Renal cortical epithelial cell (primary cell): ENCODE results near the gene FHDC1. TPM values are rescaled to one million over a fixed set of nuclear protein-coding genes. Genes with fewer than 3 reads are reported as not detected.
"Not testable (repeated sequence)": the region's sequence is repeated elsewhere in the genome, so short reads cannot be mapped to it uniquely, and the experiment has no call there.

ENCODE experiments used
- DNase-seq: peaks from one replicate; pipeline ENCODE4 v3.0.0-alpha.2; 2011; ENCODE audit warnings: low read depth
- total RNA-seq: library from RNA; depleted of rRNA; stranded (reverse); fragments of >200 nt; gene quantifications from 2 replicates; pipeline ENCODE4 v1.2.3, GENCODE V29; 2014

Gene FHDC1
- total RNA-seq, result 3.6 and 5.5 TPM in 2 replicates

DNA sequence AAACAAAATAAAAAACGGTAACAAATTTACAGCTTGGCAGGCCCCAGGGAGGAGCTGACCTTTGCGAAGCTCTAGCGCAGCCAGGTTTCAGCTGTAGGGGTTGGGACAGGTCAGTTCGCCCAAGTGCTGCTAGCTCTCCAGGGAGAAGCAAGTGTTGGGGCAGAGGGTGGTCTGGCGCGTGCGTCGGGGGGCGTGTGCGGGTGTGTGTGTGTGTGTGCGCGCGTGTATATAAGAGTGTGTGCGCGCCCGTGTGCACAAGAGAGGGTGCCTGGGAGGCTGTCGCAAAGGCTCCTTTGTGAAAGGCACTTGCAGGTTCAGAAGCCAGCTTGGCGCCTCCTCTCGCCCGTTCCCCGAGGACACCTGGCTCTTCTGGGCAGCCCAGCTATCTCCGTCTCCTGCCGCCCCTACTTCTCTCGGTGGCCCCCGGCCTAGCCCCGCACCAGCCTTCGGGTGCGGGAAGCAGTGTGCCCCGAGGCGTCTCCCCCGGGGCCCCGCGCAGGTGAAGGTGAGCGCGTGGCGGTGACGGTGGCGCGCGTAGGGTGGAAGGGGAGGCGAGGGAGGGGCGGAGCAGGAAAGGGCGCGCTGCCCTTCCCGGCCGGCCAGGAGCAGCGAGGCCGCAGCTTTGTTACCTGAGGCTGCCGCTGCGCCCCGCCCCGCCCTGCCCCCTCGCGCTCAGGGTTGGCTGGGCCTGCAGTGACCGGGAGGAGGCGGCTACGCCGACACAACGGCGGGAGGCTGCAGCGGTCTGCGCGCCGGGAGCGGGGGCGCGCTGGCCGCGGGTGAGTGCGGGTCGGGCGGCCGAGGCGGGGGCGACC is at the start of gene FHDC1:
FHDC1 (plus strand) TSS at position 693 of the 815 bp plus-strand sequence. CDS start 6,735 bp downstream, outside the sequence.
- DNase-seq, result no peak

- DNase-seq, result no peak
These were observed 48.1 kb upstream of the FHDC1 start for GRCh38 chr4:152887981-152888380.

DNA sequence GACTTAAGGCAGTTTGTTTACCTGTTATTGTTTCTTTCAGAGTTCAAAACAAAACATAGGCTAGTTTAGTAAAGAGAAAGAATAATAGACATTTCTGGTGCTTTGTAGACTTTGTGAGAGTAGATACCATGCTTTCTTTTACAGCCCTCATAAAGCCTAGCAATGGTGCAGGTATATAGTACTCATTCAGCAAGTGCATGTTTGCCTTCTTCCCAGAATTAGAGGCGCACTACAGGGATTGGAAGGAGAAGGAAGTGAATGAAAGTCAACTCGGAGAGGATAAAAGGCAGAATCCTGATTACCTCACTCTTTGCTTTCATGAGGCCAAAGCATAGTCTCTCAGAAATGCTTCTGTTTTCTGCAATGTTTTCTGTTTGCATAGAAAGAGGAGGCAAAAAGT is 43.1 kb upstream of the FHDC1 start:
- no peak for DNase-seq

- DNase-seq, result peak; percentile 24
These were observed 41.5 kb upstream of the FHDC1 start for GRCh38 chr4:152894673-152895072.

GRCh38 chr4:152896811-152897210 is 39.3 kb upstream of the FHDC1 start:
- no peak for DNase-seq

GRCh38 chr4:152898133-152898532 is 38.0 kb upstream of the FHDC1 start:
- not testable (repeated sequence) for DNase-seq

- no peak for DNase-seq
These were observed 37.5 kb upstream of the FHDC1 start for GRCh38 chr4:152898606-152899005.

DNA sequence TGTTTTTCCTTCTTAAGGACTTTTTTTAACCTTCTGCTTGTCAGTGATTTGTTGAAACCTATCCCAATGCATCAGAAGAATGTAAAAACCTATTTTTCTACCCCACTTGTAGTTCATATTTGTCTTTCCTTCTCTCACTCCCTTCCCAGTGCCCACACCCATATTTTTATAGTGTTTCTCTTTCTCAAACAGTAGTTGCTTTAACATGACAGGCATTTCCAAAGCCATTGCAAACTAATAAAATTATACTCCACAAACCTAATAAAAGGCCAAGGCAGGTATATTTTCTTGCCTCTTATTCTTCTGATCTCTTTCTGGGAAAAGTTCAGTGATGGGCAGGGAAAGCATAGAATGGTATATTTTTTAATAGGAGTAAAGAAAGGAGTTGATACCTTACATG is 35.7 kb upstream of the FHDC1 start:
- no peak for DNase-seq

DNA sequence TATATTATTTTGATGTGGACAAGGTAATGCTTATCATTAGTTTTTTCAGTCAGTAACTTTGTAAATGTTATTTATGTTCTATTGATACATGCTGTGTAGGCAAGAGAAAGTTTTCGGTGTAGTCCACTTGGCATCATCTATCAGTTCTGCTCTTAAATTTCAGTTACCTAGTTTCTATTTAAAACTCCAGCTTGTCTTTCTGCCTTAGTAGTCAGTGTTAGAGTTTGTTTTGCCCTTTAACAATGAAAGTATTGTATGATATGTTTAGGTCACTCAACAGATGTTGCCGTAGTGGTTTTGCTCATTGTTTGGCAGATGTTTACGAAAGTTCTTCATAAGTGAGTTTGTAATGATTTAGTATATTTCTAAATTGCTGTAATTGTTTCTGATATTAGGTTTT is 34.9 kb upstream of the FHDC1 start:
- no peak for DNase-seq

GRCh38 chr4:152903658-152904057 is 32.5 kb upstream of the FHDC1 start:
- no peak for DNase-seq

DNA sequence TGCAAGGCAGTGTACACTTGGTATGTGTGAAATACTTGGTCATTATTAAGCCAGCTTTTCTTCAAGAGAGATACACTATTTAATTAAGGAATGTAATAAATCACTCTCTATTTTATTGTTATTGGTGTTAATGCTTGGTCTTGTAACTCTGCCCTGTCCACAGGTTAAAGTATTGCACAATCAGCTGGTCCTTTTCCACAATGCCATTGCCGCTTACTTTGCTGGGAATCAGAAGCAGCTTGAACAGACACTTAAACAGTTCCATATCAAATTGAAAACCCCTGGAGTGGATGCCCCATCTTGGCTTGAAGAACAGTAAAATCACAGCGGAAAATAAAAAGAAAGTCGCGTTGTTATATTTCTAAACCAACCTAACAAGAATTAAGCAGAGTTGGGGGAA is 26.2 kb upstream of the FHDC1 start:
- peak; percentile 46 for DNase-seq

DNA sequence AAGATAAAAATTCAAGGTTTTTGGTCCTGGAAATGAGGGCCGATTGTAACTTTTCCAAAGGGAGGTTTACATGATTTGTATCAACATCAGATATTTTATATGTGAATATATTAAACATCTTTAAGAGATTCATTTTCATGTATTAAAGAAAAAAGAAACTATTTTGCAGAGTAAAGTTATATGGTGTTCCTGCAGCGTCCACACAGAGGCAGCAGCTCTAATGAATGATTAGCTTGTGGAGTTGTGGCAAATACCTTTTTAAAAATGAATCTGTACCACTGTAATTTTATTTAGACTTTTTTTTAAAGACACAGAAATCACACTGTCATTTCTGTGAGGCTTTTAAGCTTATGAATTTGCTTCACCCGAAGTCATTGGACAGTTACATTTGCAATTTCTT is 25.6 kb upstream of the FHDC1 start:
- no peak for DNase-seq

DNA sequence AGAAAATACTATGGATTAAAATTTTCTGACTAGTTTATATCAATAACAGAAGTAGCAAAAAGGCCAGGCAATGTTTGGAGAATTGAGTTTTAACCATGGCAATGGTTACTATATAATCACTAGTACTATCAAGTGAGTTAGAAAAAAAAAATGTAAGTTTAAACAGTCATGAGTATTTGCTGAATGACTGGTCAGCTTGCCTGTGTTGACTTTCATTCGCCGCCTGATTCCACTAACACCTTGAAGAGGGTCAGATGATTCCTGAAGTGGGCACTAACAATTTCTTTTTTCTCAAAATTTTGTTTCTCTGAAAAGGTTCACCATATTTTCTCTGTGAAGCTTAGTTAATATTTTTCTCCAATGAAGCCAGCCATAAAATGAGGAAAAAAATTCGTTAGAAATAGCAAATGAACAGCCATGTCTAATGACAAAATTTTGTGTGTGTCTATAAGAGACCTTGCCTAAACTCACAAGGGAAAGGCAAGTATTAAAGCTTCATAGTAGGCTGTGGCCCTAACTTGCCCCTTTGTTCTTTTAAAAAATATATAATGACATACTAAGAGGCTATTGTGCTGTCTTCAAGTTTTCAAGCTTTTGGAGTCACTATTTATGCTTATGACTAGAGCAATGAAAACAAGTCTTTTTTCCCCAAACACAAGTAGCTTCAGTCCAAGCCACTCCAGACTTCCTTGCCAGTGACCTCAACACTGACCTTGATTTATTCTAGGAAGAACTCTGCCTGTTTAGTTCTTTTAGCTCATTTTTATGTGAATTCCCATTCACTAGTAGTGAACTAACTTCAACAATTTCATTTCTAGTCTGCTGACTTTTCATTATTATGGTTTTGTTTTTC is 18.4 kb upstream of the FHDC1 start:
- DNase-seq, result no peak

DNA sequence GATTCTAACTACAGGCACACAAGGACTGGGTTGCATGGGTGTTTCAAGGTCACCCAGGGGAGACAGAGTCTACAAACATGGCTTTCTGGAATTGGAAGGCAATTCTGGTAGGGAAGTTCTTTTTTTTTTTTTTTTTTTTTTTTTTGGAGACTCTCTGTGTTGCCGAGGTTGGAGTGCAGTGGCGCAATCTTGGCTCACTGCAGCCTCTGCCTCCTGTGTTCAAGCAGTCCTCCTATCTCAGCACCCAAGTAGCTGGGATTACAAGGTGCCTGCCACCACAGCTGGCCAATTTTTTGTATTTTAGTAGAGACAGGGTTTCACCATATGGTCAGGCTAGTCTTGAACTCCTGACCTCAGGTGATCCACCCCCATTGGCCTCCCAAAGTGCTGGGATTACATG is 16.3 kb upstream of the FHDC1 start:
- no peak for DNase-seq

- DNase-seq, result peak; percentile 31
These were observed 15.4 kb upstream of the FHDC1 start for GRCh38 chr4:152920768-152921167.

DNA sequence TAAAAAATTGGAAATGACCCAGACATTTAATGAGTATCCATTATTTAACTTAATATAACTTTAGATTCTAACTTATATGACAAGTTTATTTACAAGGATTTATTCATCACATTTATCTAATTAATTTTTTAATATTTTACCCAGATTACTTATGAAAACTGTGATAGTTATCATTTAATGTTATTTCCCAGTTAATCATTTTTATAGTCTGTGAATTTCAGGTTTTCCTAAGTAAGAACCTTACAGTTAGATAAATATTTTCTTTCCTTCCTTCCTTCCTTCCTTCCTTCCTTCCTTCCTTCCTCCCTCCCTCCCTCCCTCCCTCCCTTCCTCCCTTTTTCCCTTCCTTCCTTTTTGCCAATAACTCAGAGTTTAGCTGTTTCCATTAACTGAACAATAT is 14.8 kb upstream of the FHDC1 start:
- no peak for DNase-seq

DNA sequence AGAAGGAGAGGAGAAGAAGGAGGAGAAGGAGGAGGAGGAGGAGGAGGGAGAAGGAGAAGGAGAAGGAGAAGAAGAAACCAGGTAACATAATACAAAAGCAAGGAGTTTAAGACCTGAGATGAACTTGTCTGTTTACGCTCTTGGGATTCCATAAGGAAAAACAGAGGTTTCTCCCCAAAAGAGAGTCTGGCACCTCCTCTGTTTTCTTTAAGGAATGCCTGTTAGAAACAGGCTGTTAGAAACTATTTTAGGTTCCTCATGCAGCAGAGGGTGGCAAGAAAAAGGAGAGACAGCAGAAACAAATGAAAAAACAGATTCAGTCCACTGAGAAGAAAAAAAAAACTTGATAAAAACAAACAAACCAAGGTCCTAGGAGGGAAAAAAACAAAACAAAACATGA is 10.3 kb upstream of the FHDC1 start:
- no peak for DNase-seq

- DNase-seq, result no peak
These were observed 9.2 kb upstream of the FHDC1 start for GRCh38 chr4:152926959-152927358.

GRCh38 chr4:152927737-152928136 is 8.4 kb upstream of the FHDC1 start:
- DNase-seq, result no peak

DNA sequence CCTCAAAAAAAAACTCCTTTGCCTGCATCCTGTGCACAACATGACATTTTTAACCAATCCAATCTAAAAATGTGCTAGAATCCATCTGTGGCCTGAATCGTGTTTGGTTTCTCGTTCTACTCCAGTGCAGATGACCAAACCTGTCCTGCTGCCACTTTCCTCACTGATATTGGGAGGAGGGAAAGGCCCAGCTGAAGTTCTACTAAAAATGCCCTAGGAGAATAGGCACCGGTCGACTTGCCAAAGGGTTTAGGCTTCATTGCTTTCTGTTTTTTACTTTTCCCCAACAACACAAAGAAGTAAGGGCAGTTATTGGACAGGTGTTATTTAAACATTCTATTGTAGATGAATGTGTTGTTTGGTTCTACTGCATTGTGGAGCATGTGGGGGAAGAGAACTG is 7.8 kb upstream of the FHDC1 start:
- no peak for DNase-seq

- no peak for DNase-seq
These were observed 6.2 kb upstream of the FHDC1 start for GRCh38 chr4:152929888-152930287.

- DNase-seq, result no peak
These were observed 980 bp upstream of the FHDC1 start for GRCh38 chr4:152935143-152935542.
